Naive thymus-derived CD4-positive, alpha-beta T cell (primary cell): ENCODE results near the gene MMP3. TPM values are rescaled to one million over a fixed set of nuclear protein-coding genes. Genes with fewer than 3 reads are reported as not detected.

Experiments
- ATAC-seq: fragments of 150-1000 bp; cut with Tn5 transposase; 2 replicates; pipeline ENCODE4 v1.10.0; 2021; ENCODE audit warnings: mild to moderate bottlenecking, moderate library complexity
- CTCF ChIA-PET: fragments of 350-600 bp; sonication (Branson Sonifier 250); formaldehyde crosslinking; loops from one replicate; lab custom pipeline; 2021; ENCODE audit warnings: antibody characterized with exemption; lab: Charles Lee
- POLR2A ChIA-PET: fragments of 350-600 bp; sonication (Branson Sonifier 250); formaldehyde crosslinking; loops from one replicate; lab custom pipeline; 2021; ENCODE audit warnings: antibody characterized with exemption, inconsistent platforms; lab: Charles Lee
- DNase-seq, 9 donors: peaks; one replicate each; pipeline versions ENCODE4 v3.0.0 to v3.0.0-alpha.2; 2020 to 2022; ENCODE audit warnings: mixed read lengths in 1 of 9
- H3K27ac ChIP-seq: one replicate; pipeline ENCODE4 v1.7.0; 2013; ENCODE audit warnings: mild to moderate bottlenecking, low read depth, low read length, moderate library complexity
- H3K27me3 ChIP-seq, 2 donors: one replicate each; pipeline ENCODE4 v1.7.0; 2013; ENCODE audit warnings: low read length in 2 of 2, mild to moderate bottlenecking in 2 of 2, moderate library complexity in 2 of 2; ENCODE audit not compliant: control insufficient read depth in 2 of 2, insufficient read depth in 2 of 2
- H3K36me3 ChIP-seq, 3 experiments: 1 replicate in 2 of 3; 2 replicates in 1 of 3; pipeline ENCODE4 v1.7.0; 2013; ENCODE audit warnings: low read length in 3 of 3, mild to moderate bottlenecking in 3 of 3, moderate library complexity in 1 of 3; ENCODE audit not compliant: insufficient read depth in 3 of 3, control insufficient read depth in 2 of 3
- H3K4me1 ChIP-seq, 2 donors: one replicate each; pipeline ENCODE4 v1.7.0; 2013; ENCODE audit warnings: low read length in 2 of 2, mild to moderate bottlenecking in 2 of 2, moderate library complexity in 1 of 2; ENCODE audit not compliant: control insufficient read depth in 2 of 2, insufficient read depth in 2 of 2
- H3K4me3 ChIP-seq: 2 replicates; pipeline ENCODE4 v1.7.0; 2013; ENCODE audit warnings: mild to moderate bottlenecking, low read length
- H3K9me3 ChIP-seq, 3 experiments: 1 replicate in 2 of 3; 2 replicates in 1 of 3; pipeline ENCODE4 v1.7.0; 2013; ENCODE audit warnings: low read length in 3 of 3; ENCODE audit not compliant: control insufficient read depth in 2 of 3
- H3K27ac Mint-ChIP-seq, 9 donors: one replicate each; pipeline ENCODE4 v1.8.0; 2020 to 2022; ENCODE audit warnings: mixed read lengths in 9 of 9, mild to moderate bottlenecking in 8 of 9, moderate library complexity in 5 of 9, inconsistent platforms in 2 of 9
- H3K27me3 Mint-ChIP-seq, 5 donors: one replicate each; pipeline ENCODE4 v1.8.0; 2021 to 2022; ENCODE audit warnings: mixed read lengths in 5 of 5, mild to moderate bottlenecking in 1 of 5
- H3K36me3 Mint-ChIP-seq, 5 donors: one replicate each; pipeline ENCODE4 v1.8.0; 2020 to 2022; ENCODE audit warnings: mixed read lengths in 5 of 5, mild to moderate bottlenecking in 3 of 5, inconsistent platforms in 1 of 5
- H3K4me1 Mint-ChIP-seq, 7 donors: one replicate each; pipeline ENCODE4 v1.8.0; 2020 to 2022; ENCODE audit warnings: mixed read lengths in 7 of 7, mild to moderate bottlenecking in 3 of 7, inconsistent platforms in 1 of 7
- H3K4me3 Mint-ChIP-seq, 10 donors: one replicate each; pipeline ENCODE4 v1.8.0; 2020 to 2022; ENCODE audit warnings: mild to moderate bottlenecking in 10 of 10, mixed read lengths in 10 of 10, moderate library complexity in 6 of 10, inconsistent platforms in 2 of 10
- H3K9me3 Mint-ChIP-seq, 11 donors: one replicate each; pipeline ENCODE4 v1.8.0; 2020 to 2022; ENCODE audit warnings: mixed read lengths in 11 of 11, mild to moderate bottlenecking in 4 of 11, inconsistent platforms in 1 of 11, moderate library complexity in 1 of 11
- intact Hi-C, 2 donors: fragments of 100-400 bp; cut with micrococcal nuclease; formaldehyde crosslinking; loops; one replicate each; pipeline ENCODE4 v1.15.1; 2023
- polyA plus RNA-seq, 2 donors: library from polyadenylated mRNA; unstranded; fragments of 300-500 nt; fragmentation: Illumina TruSeq; gene quantifications; one replicate each; pipeline ENCODE4 v1.2.3, GENCODE V29; 2021
- total RNA-seq, 6 experiments: library from RNA in 5 of 6; stranded (reverse) in 5 of 6; gene quantifications; 1 replicate in 5 of 6; 2 replicates in 1 of 6; pipeline ENCODE4 v1.2.3 and lab custom pipeline; 2021 to 2026

MMP3 gene
- total and polyA plus RNA-seq, 7 experiments from 2014 or later: not detected

DNA sequence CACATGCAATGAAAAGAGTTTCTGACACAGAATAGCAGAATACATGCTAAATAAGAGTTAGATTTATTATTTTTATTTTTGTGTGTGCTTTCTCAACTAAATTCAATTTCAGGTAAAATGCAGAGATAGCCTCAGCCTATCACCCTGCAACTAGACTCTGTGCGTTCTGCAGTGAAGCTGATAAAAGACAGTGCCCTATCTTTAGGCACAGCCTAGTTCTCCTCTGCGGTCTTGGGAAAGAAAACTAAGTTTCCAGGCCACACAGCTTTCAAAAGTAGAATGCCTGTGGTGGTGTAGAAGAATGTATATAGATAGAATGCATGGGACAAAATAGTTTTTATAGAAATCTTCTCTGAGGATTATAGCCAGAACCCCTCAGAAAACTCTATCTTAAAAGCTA, 33.4 kb downstream of the MMP3 start:
- no peaks in the 10 kb centered on the region for H3K4me1 ChIP-seq
- Mint-ChIP-seq H3K27me3 (peaks cover 6 to 24% (median 11%) of the 10 kb centered on the region in 5 donors), H3K4me3 (no peak overlapping the region), H3K4me1 (no peaks in the 10 kb centered on the region), H3K9me3 (peaks cover 0 to 9% (median 0%) of the 10 kb centered on the region in 11 donors), H3K36me3 (no peaks in the 10 kb centered on the region), H3K27ac (no peak overlapping the region)
- ChIA-PET CTCF (no interaction called here), POLR2A (no interaction called here)
- intact Hi-C loops: no loop called here
- H3K36me3 ChIP-seq: no peaks in the 10 kb centered on the region
- no peak overlapping the region for H3K4me3 ChIP-seq
- H3K27me3 ChIP-seq: no peaks in the 10 kb centered on the region
- DNase-seq: no peak
- ATAC-seq: no peak
- no peak overlapping the region for H3K27ac ChIP-seq
- no peaks in the 10 kb centered on the region for H3K9me3 ChIP-seq

- Histone ChIP-seq H3K27ac (no peak overlapping the region), H3K36me3 (no peaks in the 10 kb centered on the region), H3K4me1 (no peaks in the 10 kb centered on the region), H3K4me3 (no peak overlapping the region), H3K9me3 (no peaks in the 10 kb centered on the region), H3K27me3 (no peaks in the 10 kb centered on the region)
- Mint-ChIP-seq H3K4me1 (no peaks in the 10 kb centered on the region), H3K36me3 (no peaks in the 10 kb centered on the region), H3K27me3 (peaks cover 12 to 37% (median 24%) of the 10 kb centered on the region in 5 donors), H3K9me3 (peaks cover 0 to 4% (median 0%) of the 10 kb centered on the region in 11 donors), H3K4me3 (no peak overlapping the region), H3K27ac (no peak overlapping the region)
- CTCF ChIA-PET: no interaction called here
- POLR2A ChIA-PET: no interaction called here
- ATAC-seq (no peak), DNase-seq (no peak)
- intact Hi-C loops: no loop called here
Measured at GRCh38 chr11:102807921-102808320, 35.5 kb downstream of the MMP3 start.

DNA sequence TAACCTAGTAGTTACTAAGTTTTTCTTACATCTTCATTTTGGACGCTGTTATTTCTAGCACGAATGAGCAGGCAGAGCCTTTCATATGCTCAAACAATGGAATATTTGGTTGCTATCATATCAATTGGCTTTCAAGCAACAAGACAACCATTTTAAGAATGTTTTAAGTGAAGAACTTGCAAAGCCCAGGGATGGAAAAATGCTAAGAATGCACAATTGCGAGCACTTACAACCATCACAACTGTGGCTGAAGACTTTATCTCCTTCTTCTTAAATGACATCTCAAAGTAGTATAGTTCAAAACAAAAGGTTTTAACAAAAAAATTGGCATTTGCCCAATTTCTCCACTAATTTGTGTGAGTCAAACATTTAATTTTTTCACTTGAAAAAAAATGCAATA, 37.1 kb downstream of the MMP3 start:
- intact Hi-C loops: no loop called here
- Mint-ChIP-seq H3K9me3 (peaks cover 0 to 4% (median 0%) of the 10 kb centered on the region in 11 donors), H3K27ac (no peak overlapping the region), H3K4me3 (no peak overlapping the region), H3K27me3 (peaks cover 14 to 41% (median 30%) of the 10 kb centered on the region in 5 donors), H3K4me1 (no peaks in the 10 kb centered on the region), H3K36me3 (no peaks in the 10 kb centered on the region)
- ChIA-PET POLR2A (no interaction called here), CTCF (no interaction called here)
- Histone ChIP-seq H3K27me3 (no peaks in the 10 kb centered on the region), H3K36me3 (no peaks in the 10 kb centered on the region), H3K27ac (no peak overlapping the region), H3K4me3 (no peak overlapping the region), H3K4me1 (no peaks in the 10 kb centered on the region), H3K9me3 (no peaks in the 10 kb centered on the region)
- no peak for ATAC-seq
- no peak for DNase-seq

DNA sequence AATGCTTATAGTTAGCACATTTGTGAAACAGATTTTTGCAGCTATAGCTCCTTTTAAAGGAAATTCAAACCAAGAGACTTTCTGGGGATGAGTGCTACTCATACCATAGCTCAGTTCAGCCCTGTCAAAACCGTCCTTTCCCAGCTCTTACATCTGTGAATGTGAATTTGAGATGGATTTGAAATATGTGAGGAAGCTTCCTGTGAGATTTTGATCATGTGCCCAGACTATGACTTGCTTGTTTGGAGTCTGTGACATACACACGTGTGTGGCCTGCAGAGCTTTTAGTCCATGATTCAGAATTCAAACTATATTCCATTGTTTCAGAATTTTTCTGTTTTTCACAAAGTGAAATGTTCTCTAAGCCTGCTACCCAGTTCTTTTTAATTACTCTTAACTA, 41.1 kb downstream of the MMP3 start:
- no peak for DNase-seq
- POLR2A ChIA-PET: no interaction called here
- no peak overlapping the region for H3K27ac ChIP-seq
- H3K9me3 ChIP-seq: no peaks in the 10 kb centered on the region
- H3K9me3 Mint-ChIP-seq: no peaks in the 10 kb centered on the region
- no peaks in the 10 kb centered on the region for H3K27me3 ChIP-seq
- CTCF ChIA-PET: no interaction called here
- ATAC-seq: no peak
- no peaks in the 10 kb centered on the region for H3K4me1 ChIP-seq
- H3K4me1 Mint-ChIP-seq: no peaks in the 10 kb centered on the region
- no peak overlapping the region for H3K4me3 Mint-ChIP-seq
- no peaks in the 10 kb centered on the region for H3K36me3 ChIP-seq
- H3K27ac Mint-ChIP-seq: no peak overlapping the region
- no peak overlapping the region for H3K4me3 ChIP-seq
- intact Hi-C loops: no loop called here
- peaks cover 11 to 31% (median 27%) of the 10 kb centered on the region in 5 donors for H3K27me3 Mint-ChIP-seq
- no peaks in the 10 kb centered on the region for H3K36me3 Mint-ChIP-seq

- intact Hi-C loops: no loop called here
- no peaks in the 10 kb centered on the region for H3K9me3 Mint-ChIP-seq
- ChIA-PET POLR2A (no interaction called here), CTCF (no interaction called here)
- H3K4me1 Mint-ChIP-seq: no peaks in the 10 kb centered on the region
- H3K27me3 ChIP-seq: no peaks in the 10 kb centered on the region
- H3K36me3 ChIP-seq: no peaks in the 10 kb centered on the region
- DNase-seq (no peak), ATAC-seq (no peak)
- no peaks in the 10 kb centered on the region for H3K4me1 ChIP-seq
- peaks cover 13 to 29% (median 24%) of the 10 kb centered on the region in 5 donors for H3K27me3 Mint-ChIP-seq
- no peaks in the 10 kb centered on the region for H3K36me3 Mint-ChIP-seq
- no peaks in the 10 kb centered on the region for H3K9me3 ChIP-seq
- no peak overlapping the region for H3K4me3 Mint-ChIP-seq
- H3K27ac Mint-ChIP-seq: no peak overlapping the region
- no peak overlapping the region for H3K27ac ChIP-seq
- H3K4me3 ChIP-seq: no peak overlapping the region
Measured at GRCh38 chr11:102800767-102801166, 42.6 kb downstream of the MMP3 start.

DNA sequence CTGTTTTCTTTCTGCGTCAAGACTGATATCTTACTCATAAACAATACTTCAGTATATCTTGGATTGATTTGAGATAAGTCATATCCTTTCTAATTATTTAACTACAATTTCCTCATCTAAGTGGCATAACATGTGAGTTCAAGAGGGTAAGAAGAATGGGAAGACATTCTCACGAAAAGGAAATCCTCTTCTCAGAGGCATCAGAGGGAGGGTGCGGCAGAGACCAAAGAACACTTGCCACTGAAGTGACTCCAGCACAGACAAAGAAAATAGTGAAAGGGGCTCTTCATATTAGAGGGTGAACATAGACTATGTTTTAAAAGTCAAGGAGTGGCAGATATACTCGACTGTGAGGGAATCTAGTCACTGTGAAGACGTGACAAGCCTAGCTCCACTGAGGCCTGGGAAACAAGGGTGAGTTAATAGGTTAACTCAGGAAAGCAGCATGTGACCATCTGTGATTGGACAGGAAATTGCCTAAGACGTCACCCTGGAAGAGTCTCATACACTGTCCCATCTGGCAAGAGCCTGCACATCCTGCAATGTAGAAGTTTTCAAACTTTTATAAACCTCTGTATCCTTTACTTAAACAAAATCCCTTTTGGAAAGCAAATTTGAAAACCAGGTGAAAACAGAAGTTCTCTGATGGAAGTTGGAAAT, 43.6 kb downstream of the MMP3 start:
- no peak for ATAC-seq
- Mint-ChIP-seq H3K27me3 (peaks cover 11 to 24% (median 19%) of the 10 kb centered on the region in 5 donors), H3K9me3 (no peaks in the 10 kb centered on the region), H3K4me3 (no peak overlapping the region), H3K4me1 (no peaks in the 10 kb centered on the region), H3K36me3 (no peaks in the 10 kb centered on the region), H3K27ac (no peak overlapping the region)
- DNase-seq: no peak
- Histone ChIP-seq H3K9me3 (no peaks in the 10 kb centered on the region), H3K27me3 (no peaks in the 10 kb centered on the region), H3K4me1 (no peaks in the 10 kb centered on the region), H3K27ac (no peak overlapping the region), H3K36me3 (no peaks in the 10 kb centered on the region), H3K4me3 (no peak overlapping the region)
- intact Hi-C loops: no loop called here
- CTCF ChIA-PET: no interaction called here
- POLR2A ChIA-PET: no interaction called here

DNA sequence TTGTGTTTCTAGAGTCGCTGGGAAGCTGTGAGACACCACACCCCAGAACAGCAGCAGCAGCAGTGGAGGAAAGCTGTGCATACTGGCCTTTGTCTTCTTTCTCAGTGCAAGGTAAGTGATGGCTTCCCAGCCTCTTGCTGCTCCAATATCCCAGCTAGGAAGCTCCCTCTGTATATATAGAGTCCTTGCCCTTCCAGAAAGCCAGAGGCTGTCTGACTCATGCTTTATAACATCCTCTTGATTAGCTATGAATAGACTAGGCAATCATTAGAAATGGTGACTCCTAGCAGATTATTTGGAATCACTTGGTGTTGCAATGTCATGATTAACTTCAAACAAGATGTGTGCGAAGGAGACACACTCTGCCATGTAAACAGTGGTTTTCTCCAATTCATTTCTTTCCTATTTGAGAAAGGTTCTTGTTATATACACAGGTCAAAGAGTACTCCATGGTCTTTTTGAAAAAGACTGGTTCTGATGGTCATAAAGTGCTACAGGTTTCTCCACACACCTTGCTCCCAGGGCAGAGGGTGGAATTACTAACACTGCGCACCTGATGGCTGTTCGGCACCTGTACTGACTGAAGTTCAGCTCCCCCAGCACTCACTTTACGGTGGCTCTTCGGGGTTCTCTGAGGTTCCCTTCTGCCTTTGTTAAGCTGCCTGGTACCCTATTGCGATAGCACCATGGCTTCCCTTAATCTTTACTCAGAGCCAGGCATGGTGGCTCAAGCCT, 45.2 kb downstream of the MMP3 start, which contains the start of gene MMP1:
MMP1 (minus strand) TSS at position 149 of the 735 bp plus-strand sequence; CDS start at position 81, 68 bp downstream.
- no peak within 1 kb of the TSS for H3K27ac ChIP-seq
- Mint-ChIP-seq H3K36me3 (no peaks in the 10 kb centered on the region), H3K27me3 (peaks cover 4 to 20% (median 7%) of the 10 kb centered on the region in 5 donors), H3K4me3 (no peak within 1 kb of the TSS), H3K4me1 (no peaks in the 10 kb centered on the region), H3K9me3 (no peaks in the 10 kb centered on the region), H3K27ac (no peak within 1 kb of the TSS)
- no peaks in the 10 kb centered on the region for H3K4me1 ChIP-seq
- H3K4me3 ChIP-seq: no peak within 1 kb of the TSS
- no peaks in the 10 kb centered on the region for H3K36me3 ChIP-seq
- no peaks in the 10 kb centered on the region for H3K9me3 ChIP-seq
- ATAC-seq (no peak), DNase-seq (no peak)
- ChIA-PET CTCF (no interaction called here), POLR2A (no interaction called here)
- intact Hi-C loops: no loop called here
- H3K27me3 ChIP-seq: no peaks in the 10 kb centered on the region
